ENCODE results near the gene ASCC1. TPM values are rescaled to one million over a fixed set of nuclear protein-coding genes. Genes with fewer than 3 reads are reported as not detected.

Gene ASCC1
- total and polyA plus RNA-seq, 2 of the 13 experiments (the other 11 are each of a cell fraction or from before 2014, with no cell fraction given): 21.6 to 30.1 TPM

DNA sequence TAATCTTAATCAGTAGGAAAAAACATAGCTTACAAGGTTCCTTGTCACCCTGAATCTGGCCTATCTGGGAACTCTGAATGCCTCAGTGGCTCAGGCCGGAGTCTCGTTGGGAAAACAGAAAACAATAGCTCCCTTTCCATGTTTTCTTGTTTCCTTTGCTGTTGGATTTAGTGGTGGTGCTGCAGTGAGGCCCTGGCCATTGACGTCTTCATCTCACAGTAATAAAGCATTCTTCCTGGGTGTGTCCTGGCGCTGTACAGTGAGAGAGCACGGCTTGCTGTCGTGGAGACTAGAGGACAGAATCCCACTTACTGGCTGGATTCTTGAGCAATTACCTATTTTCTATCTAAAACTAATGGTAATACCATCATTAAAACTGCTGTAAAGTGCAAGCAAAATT, 126.5 kb downstream of the ASCC1 start:
- peaks cover 80% of the 10 kb centered on the region for H3K4me1 ChIP-seq (ENCODE audit: insufficient read depth, low read length)
- H3K9ac ChIP-seq (ENCODE audit: insufficient read depth, low read depth, low read length): no peak overlapping the region
- intact Hi-C loops (cut with micrococcal nuclease; ENCODE audit: unreplicated experiment) (no loop called here), in situ Hi-C loops (cut with HindIII; ENCODE audit: extremely low pct_ligation_motif_present, low pct_unique_long_range_greater_than_20kb) (loop anchor here (25.0 kb wide), 1 partner anchor 248 kb away; no protein-coding TSS in a partner anchor)
- no peak overlapping the region for H3K4me2 ChIP-seq (ENCODE audit: low read depth, low read length)
- H3K36me3 ChIP-seq (replicated peaks in 1 of 2; ENCODE audit: control insufficient read depth in 1 of 2, insufficient read depth in 2 of 2, low read length in 2 of 2): no peaks in the 10 kb centered on the region
- H3K27ac ChIP-seq (ENCODE audit: extremely low read length, insufficient read depth, low read length): no peak overlapping the region
- H3K9me3 ChIP-seq (ENCODE audit: low read length): no peaks in the 10 kb centered on the region
- POLR2A ChIA-PET: no interaction called here
- CTCF ChIA-PET (ENCODE audit: low intra/inter-chr PET ratio, low total read pairs): no interaction called here
- no TSS peak for BruUV-seq (replicated peaks)
- no peak for DNase-seq (ENCODE audit: low spot score)
- H2AFZ ChIP-seq (ENCODE audit: low read length): no peak overlapping the region
- no peaks in the 10 kb centered on the region for H3K79me2 ChIP-seq (ENCODE audit: insufficient read depth, low read length)
- no peak for ATAC-seq
- no peak for TF ChIP-seq ZMAT3 (CRISPR knock-in tag; conservative IDR thresholded peaks at IDR 0.05)
- TF ChIP-seq ZNF839 (CRISPR knock-in tag; IDR thresholded peaks at IDR 0.05; ENCODE audit: borderline replicate concordance): no peak
- no peak for TF ChIP-seq HNRNPL (IDR thresholded peaks at IDR 0.05; ENCODE audit: low read depth, low read length)
- no peak for TF ChIP-seq ZNF121 (CRISPR knock-in tag; IDR thresholded peaks at IDR 0.05)
- TF ChIP-seq SATB2 (CRISPR knock-in tag; IDR thresholded peaks at IDR 0.05): no peak
- TF ChIP-seq ZNF24 (IDR thresholded peaks at IDR 0.05): no peak
- TF ChIP-seq SIX4 (CRISPR knock-in tag; IDR thresholded peaks at IDR 0.05): no peak
- TF ChIP-seq, protein P1, sequence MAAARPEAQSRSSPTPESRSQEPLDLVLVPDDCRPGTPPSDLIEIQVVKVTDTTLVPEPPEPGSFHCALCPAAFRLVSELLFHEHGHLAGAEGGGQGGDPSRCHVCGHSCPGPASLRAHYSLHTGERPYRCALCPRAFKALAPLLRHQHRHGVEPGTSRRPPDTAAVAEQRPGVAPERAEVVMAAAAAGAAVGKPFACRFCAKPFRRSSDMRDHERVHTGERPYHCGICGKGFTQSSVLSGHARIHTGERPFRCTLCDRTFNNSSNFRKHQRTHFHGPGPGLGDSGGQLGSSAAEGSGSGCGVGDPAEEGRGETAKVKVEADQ (CRISPR knock-in tag; IDR thresholded peaks at IDR 0.05; ENCODE audit: borderline replicate concordance): no peak
- TF ChIP-seq, protein P2, sequence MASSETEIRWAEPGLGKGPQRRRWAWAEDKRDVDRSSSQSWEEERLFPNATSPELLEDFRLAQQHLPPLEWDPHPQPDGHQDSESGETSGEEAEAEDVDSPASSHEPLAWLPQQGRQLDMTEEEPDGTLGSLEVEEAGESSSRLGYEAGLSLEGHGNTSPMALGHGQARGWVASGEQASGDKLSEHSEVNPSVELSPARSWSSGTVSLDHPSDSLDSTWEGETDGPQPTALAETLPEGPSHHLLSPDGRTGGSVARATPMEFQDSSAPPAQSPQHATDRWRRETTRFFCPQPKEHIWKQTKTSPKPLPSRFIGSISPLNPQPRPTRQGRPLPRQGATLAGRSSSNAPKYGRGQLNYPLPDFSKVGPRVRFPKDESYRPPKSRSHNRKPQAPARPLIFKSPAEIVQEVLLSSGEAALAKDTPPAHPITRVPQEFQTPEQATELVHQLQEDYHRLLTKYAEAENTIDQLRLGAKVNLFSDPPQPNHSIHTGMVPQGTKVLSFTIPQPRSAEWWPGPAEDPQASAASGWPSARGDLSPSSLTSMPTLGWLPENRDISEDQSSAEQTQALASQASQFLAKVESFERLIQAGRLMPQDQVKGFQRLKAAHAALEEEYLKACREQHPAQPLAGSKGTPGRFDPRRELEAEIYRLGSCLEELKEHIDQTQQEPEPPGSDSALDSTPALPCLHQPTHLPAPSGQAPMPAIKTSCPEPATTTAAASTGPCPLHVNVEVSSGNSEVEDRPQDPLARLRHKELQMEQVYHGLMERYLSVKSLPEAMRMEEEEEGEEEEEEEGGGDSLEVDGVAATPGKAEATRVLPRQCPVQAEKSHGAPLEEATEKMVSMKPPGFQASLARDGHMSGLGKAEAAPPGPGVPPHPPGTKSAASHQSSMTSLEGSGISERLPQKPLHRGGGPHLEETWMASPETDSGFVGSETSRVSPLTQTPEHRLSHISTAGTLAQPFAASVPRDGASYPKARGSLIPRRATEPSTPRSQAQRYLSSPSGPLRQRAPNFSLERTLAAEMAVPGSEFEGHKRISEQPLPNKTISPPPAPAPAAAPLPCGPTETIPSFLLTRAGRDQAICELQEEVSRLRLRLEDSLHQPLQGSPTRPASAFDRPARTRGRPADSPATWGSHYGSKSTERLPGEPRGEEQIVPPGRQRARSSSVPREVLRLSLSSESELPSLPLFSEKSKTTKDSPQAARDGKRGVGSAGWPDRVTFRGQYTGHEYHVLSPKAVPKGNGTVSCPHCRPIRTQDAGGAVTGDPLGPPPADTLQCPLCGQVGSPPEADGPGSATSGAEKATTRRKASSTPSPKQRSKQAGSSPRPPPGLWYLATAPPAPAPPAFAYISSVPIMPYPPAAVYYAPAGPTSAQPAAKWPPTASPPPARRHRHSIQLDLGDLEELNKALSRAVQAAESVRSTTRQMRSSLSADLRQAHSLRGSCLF (CRISPR knock-in tag; IDR thresholded peaks at IDR 0.05; ENCODE audit: borderline replicate concordance): no peak
- no peak for TF ChIP-seq CREB1 (IDR thresholded peaks at IDR 0.05)
- no peak for TF ChIP-seq CREB1 (CRISPR knock-in tag; IDR thresholded peaks at IDR 0.05)
- TF ChIP-seq RNF2 (conservative IDR thresholded peaks at IDR 0.05; ENCODE audit: low read depth): no peak
- no peak for TF ChIP-seq ZNF552 (CRISPR knock-in tag; IDR thresholded peaks at IDR 0.05; ENCODE audit: borderline replicate concordance)
- TF ChIP-seq ZBTB38 (CRISPR knock-in tag; IDR thresholded peaks at IDR 0.05): no peak
- TF ChIP-seq PHF8 (CRISPR knock-in tag; IDR thresholded peaks at IDR 0.05): no peak
- TF ChIP-seq ARNT2 (CRISPR knock-in tag; IDR thresholded peaks at IDR 0.05; ENCODE audit: low read depth): no peak
- TF ChIP-seq ZNF3 (CRISPR knock-in tag; IDR thresholded peaks at IDR 0.05): no peak
- TF ChIP-seq, protein P3, sequence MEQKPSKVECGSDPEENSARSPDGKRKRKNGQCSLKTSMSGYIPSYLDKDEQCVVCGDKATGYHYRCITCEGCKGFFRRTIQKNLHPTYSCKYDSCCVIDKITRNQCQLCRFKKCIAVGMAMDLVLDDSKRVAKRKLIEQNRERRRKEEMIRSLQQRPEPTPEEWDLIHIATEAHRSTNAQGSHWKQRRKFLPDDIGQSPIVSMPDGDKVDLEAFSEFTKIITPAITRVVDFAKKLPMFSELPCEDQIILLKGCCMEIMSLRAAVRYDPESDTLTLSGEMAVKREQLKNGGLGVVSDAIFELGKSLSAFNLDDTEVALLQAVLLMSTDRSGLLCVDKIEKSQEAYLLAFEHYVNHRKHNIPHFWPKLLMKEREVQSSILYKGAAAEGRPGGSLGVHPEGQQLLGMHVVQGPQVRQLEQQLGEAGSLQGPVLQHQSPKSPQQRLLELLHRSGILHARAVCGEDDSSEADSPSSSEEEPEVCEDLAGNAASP (CRISPR knock-in tag; IDR thresholded peaks at IDR 0.05; ENCODE audit: borderline replicate concordance): no peak
- TF ChIP-seq, protein P4, sequence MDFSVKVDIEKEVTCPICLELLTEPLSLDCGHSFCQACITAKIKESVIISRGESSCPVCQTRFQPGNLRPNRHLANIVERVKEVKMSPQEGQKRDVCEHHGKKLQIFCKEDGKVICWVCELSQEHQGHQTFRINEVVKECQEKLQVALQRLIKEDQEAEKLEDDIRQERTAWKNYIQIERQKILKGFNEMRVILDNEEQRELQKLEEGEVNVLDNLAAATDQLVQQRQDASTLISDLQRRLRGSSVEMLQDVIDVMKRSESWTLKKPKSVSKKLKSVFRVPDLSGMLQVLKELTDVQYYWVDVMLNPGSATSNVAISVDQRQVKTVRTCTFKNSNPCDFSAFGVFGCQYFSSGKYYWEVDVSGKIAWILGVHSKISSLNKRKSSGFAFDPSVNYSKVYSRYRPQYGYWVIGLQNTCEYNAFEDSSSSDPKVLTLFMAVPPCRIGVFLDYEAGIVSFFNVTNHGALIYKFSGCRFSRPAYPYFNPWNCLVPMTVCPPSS (IDR thresholded peaks at IDR 0.05): no peak
- no peak for TF ChIP-seq ZNF850 (CRISPR knock-in tag; conservative IDR thresholded peaks at IDR 0.05)
- no peak for FAIRE-seq
- H3K27me3 ChIP-seq (ENCODE audit: control insufficient read depth in 1 of 2, insufficient read depth in 2 of 2, low read length in 2 of 2): peaks cover 0 to 25% of the 10 kb centered on the region in 2 experiments; a peak in 2 of 5 replicates
- H4K20me1 ChIP-seq (ENCODE audit: insufficient read depth, low read length): no peaks in the 10 kb centered on the region
- no peak overlapping the region for H3K4me3 ChIP-seq (replicated peaks in 1 of 3; ENCODE audit: insufficient read depth in 1 of 3, low read depth in 2 of 3, low read length in 3 of 3)
- 55% methylated on average over 6 of the region's 6 CpGs for WGBS (ENCODE audit: low lambda C conversion rate)

Data from HepG2 (cell line).